ENCODE results near the gene C20orf204.
A peak's percentile ranks its signal among the peaks of the same experiment; 100 is the strongest.

C20orf204 gene

DNA sequence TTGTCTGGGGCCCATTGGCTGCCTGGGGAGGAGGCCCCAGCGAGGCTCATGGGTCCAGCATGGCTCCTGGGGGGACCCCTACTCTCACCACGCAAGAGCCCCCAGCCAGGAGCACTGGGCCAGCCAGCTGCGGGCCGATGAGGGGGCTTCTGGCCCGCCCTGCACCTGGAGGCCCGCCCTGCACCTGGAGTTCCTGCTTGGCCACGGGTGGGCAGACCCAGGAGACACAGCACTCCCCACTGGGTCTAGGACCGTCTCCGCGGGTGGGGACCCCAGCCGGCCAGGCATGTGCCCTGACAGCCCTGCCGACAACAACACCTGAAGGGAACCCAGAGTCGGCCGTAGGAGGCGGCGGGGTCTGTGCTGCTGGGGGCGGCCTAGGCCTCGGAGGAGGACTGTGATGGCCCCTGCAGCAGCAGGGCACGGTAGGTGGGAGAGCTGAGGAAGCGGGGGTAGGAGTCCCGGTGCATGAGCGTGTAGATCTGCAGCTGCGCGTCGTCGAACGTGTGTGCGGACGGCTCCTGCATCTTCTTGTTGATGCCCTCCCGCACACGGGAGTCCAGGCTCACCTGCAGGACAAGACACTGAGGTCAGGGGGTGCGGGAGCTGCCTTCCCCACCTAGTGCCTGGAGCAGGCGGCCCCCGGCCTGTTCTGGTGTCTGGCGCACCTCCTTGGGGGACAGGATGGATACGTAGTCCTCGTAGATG, 37.6 kb downstream of the C20orf204 start:
- no peak for DNase-seq

DNA sequence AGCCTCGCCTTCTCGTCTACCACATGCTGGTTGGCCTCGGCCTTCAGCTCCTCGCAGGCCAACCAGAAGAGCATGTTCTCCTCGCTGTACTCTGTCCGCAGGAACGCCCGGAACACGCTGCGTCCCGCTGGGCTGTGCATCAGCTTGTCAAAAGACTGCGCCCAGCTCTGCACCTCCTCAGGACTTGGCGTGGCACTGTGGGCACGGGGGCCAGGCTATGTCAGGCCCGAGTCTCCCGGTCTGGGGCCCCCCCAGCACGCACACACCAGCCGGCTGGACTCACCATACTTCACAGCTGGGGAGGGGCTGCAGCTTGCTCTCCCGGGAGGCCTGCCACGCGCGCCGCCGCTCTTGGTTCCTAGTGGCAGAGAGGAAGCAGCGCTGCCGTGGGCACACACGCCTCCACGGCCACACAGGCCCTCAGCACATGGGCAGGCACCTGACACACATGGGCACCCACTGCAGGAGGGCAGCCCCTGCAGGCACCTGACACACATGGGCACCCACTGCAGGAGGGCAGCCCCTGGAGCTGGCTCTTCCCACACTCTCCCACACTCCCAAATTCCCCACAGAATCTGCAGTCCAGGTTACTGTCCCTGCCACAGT, 38.3 kb downstream of the C20orf204 start:
- DNase-seq = no peak

DNA sequence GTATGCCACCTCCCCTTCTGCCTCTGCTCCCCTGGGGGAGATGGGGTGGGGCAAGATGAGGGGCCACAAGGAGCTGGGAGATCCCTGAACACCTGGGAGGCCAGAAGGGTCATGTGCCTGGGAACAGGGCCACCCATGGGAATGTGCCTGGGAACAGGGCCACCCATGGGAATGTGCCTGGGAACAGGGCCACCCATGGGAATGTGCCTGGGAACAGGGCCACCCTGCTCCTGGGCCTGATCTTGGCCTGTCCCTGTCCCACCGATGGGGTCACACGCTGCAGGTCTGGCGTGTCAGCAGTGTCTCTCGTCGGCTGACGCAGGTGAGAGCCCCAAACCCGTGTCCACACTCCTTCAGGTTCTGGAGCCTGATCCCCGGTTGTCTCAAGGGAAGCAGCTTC, 39.0 kb downstream of the C20orf204 start:
- no peak for DNase-seq

DNA sequence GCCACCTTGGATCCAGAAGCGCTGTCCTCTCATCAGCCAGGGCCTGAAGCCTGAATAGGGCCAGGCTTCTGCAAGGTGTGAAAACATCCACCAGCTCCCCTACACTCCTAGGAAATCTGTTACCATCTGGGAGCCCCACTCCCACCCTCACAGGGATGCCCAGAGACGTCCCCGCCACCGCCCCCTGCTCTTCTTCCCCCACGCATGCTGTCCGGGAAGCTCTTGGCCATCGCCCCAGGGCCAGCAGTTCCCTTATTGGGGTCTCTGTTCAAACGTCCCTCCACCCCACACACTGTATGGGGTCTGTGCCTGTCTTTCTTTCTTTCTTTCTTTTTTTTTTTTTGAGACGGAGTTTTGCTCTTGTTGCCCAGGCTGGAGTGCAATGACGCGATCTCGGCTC, 39.6 kb downstream of the C20orf204 start:
- DNase-seq = no peak

DNA sequence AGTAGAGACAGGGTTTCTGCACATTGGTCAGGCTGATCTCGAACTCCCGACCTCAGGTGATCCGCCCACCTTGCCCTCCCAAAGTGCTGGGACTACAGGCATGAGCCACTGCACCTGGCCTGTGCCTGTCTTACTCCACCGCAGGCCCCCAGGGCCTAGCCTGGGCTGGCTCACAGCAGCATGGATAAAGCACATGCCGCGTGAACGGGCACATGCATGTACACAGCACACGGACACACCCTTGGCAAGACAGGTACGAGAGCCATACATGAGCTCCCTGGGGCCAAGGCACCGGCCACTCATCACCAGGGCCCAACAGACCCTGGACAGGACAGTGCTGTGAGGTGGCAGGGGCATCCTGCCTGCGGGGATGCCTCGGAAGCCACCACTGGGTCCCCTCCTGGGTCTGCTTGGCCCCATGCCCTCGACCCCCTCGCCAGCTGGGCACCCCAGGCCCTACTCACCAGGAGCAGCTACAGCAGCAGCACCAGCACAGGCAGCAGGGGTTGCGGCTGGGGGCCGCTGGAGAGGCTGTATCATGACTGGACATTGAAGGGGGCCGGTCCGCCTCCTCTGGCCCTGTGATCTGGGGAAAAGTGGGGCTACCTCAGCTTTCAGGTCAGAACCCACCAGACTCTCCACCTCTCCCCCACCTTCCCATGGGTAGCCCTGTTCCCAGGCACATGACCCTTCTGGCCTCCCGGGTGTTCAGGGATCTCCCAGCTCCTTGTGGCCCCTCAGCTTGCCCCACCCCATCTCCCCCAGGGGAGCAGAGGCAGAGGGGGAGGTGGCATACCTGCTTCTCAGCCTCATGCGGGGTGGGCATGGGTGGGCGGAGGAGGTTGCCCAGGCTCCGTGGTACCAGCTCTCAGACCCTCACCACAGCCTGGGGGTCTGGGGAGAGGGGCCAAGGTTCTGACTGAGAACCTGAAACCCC, 40.3 kb downstream of the C20orf204 start:
- DNase-seq = no peak

DNA sequence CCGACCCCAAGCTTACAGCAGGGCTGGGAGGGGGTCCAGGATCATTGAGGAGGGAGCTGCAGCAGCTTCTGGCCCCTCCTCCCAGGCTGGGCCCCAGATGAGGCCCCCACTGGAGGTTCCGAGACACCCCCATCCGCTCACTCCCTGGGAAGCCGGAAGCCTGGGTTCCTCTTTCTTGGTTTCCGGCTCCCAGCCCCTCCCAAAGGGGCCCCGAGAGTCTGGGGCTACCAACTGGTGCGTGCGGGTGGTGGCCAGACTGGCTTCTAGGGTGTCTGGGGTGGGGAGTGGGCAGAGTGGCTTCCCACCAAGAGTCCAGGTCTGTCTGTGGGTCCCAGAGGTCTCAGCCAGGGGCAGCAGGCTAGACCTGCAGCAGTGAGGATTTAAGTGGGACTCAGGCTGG, 41.1 kb downstream of the C20orf204 start:
- no peak for DNase-seq

DNA sequence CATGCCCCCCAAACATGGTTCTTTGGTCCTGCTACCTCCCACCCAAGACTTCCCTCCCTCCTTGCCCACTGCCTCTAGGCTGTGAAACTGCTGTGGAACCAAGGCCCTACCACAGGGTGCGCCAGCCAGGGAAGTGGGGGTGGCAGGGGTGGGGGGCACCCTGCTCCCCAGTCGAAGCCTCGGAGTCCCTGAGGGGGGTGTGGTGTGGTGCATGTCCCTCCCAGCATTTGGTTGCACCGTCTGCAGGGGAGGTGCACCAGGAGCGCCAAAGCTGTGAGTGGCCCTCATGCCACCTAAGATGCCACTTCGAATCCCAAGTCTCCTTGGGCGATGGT, 41.5 kb downstream of the C20orf204 start:
- DNase-seq = no peak

DNA sequence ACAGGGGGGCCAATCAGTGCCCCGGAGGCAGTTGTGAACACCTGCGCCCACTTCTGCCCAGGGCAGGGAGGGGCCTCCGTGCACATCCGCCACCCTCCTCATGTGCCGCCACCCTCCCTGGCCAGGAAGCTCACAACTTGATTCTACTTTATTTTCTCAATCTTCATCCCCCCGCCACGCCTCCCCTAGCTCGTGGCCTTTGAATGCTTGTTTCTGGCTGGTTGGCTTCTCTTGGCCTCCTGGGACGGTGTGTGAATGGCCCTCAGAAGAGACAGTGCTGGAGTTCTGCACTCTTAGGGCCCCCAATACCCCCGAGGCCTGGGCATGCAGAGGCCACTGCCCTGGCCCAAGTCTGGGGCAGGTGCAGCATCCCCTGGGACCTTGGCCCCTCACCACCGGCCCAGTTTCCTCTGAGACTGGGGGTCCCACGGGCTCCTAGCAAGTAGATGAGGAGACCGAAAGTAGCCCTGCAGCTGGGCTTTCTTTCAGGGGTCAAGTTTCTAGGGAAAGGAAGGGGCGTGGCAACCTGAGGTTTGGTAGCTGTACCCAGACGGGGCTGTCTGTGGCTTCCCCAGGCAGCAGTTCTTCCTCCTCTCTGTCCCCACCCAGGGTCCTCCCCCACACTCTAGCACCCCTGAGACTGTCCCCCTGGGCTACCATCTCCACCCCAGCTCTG, 42.0 kb downstream of the C20orf204 start:
- DNase-seq = no peak

DNA sequence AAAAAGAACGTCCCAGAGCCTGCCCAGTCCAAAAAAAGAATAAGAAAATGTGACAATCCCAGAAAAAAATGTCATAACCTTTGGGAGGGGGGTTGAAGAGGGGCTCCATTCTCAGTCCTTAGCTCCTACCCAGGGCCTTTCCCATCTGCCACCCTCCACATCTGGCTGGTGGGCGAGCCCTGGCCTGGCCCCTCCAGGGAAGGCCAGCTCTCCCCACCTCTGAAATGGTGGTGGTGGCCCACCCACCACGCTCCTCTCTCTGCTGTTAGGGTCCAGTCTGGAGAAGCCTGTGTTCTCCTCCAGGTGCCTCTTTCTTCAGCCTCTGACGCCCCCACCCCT, 42.9 kb downstream of the C20orf204 start:
- DNase-seq = no peak

DNA sequence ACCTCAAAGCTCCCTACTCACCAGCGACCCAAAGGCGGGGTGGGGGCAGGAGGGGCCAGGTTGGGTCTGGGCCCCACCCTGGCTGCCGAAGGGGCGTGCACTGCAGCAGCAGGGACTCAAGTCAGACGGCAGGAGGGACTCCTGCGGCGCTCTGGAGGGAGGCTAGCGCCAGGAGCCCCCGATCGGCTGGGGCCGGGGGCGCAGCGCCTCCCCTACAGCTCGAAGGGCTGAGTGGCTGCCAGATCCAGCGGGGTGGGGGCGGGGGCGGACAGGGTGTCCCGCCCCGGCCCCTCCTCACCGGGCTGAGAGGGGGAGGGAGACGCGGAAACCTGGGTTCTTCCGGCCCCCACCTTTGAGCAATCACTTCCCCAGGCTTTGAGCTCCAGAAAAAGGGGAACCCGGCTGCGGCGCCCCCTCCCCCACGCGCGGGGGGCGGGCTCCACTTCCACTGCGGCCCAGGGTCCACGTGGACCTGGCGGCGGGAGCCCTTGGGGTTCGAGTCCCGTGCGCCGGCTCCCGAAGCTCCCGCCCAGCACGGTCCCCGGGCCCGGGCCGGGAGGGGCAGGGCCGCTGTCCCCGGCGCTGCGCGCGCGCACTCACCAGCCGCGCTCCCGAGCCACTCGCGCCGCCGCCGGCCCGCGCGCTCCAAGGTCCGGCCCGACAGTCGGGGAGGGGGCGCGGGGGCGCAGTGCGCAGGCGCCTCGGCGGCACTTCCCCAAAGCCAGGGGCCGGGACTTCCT, 43.5 kb downstream of the C20orf204 start, which contains the start of gene RGS19:
Gene RGS19 (minus strand): TSS at position 246 of the 740 bp plus-strand sequence. CDS start 2,632 bp downstream, outside the sequence.
- peak; percentile 38 for DNase-seq

DNA sequence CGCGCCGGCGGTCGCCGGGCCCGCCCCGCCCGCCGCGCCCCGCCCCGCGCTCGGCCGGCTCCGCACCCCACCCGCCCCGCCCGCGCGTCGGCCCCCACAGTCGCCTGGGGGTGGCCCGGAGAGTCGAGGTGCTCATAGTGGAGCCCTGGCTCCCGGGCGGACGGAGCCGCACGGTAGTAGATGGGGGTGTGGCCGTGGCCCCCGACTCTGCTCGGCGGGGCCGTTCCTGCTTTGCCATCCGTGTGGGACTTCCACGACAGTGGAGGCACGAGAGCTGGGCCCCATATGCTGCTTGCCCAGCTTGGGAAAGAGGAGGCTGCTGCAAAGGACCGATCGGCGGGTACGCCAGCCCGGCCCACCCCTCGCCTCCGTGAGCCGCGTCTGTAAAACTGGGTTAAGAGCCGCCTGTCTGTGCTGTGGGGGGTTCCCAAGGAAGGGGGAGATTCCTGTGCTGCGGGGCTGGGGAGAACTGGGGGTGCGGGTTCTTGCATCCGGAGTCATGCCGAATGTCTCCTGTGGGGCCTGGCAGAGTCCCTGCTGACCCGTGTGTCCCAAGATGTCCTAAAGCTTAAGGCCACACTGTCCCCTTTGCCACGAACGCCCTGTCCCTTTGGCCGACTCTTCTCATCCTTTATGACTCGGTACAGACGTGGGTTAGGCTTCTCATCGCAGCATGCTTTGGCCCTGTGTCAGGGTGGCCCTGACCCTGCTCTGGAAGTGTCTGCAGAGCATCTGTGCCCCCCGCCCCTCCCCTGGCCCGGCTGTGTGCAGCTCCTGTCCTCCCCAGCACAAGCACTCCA, 44.2 kb downstream of the C20orf204 start, which contains the start of gene OPRL1:
Gene OPRL1 (plus strand): TSS at position 70 of the 800 bp plus-strand sequence. CDS start 12,639 bp downstream, outside the sequence.
- DNase-seq = no peak

DNA sequence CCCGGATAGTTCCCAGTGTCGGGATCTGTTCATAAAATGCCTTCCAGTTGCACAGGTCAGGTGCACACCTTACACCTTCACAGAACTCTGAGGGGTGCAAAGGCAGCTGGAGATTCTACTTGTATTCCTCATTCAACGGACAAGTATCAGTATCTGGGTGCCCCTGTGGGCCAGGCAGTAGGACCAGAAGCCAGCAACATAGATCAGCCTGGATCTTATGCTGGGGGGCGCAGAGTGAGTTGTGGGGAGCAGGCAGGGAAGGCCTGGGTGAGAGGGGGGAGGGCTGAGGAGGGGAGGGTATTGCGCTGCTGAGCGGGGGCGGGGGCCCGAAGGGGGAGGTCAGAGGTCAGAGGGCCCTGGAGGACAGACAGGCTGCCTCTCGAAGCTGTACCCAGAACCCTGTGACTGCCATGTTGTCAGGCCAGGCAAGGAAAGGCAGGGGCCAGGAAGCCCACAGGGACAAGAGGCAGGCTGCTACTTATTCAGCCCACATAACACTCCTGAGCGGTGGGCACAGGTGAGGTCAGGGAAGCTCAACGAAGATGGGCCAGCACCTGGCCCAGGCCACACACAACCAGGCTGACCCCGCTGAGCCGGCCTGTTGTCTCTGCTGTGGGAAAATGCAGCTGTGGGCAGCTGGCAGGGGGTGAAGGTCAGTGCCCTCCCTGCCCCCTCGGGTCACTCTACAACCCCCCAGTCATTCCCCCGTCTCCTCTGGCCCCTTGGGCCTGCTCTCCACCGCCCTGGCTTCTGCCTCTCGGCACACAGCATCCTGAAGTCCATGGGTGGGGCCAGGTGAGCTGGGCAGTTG, 45.0 kb downstream of the C20orf204 start:
- DNase-seq = no peak

DNA sequence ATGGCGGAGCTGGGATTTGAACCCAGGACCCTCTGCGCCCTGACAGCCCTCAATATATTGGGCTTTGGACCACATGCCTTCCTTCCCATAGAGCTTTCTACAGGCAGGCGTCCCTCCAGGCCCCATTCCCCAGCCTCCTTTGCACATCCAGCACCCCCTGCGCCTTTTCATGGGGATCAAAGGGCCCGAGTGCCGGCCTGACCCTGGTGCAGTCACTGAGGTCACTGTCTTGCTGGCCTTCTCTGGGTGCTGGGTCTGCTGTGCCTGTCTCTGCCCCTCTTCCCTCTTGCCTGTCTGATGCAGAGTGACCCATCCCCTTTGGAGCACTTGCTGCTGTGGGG, 45.6 kb downstream of the C20orf204 start:
- no peak for DNase-seq

DNA sequence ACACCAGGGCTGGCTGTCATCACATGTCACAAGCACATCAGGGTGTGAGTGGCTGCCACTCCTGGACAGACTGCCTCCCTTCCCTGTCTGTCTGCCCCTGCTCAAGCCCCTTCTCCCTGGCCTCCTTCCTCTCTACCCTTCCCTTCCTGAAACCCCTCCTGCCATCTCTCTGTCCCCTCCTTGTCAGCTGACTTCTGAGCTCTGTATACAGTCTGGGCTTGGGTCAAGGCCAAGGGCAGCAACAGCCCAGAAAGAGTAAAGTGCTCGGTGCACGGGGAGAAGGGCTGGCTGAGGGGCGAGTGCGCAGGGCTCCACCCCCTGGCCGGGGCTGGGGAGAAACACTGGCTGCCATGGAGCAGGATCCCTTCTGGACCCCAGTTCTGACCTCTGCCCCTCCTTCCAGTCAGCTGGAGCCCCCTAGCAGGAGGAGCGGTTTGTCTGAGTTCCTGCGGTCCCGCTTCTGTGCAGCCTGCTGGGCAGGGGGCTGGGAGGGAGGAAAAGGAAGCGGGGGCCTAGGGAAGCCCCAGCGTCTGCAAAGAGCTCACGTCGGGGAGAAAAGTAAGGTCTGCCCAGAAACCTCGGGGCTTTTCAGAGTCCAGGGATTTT, 46.2 kb downstream of the C20orf204 start:
- no peak for DNase-seq

DNA sequence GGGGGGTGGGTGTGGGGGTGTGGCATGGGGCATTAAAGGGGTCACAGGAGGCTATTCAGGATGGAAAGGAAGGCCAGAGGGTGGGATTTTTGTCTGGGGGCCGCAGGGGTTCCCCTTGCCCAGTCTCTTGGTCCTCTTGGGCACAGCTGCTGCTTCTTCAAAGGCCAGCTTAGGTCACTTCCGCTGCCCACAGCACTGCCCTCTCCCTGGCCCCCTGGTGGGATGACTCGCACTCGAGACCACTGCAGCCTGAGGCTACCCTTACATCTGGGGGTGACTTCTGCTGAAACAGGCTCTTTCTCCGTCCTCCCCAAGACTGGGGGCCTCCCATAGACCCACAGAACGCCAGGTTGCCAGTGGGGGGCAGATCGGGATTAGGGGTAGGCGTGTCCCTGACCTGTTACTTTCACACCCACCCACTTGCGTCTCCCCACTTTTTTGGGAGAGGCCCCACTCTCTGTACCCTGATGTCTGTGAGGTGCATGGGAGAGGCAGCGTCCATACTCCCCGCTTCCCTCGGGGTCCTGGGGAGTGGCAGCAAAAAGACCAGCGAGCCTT, 46.9 kb downstream of the C20orf204 start:
- no peak for DNase-seq

DNA sequence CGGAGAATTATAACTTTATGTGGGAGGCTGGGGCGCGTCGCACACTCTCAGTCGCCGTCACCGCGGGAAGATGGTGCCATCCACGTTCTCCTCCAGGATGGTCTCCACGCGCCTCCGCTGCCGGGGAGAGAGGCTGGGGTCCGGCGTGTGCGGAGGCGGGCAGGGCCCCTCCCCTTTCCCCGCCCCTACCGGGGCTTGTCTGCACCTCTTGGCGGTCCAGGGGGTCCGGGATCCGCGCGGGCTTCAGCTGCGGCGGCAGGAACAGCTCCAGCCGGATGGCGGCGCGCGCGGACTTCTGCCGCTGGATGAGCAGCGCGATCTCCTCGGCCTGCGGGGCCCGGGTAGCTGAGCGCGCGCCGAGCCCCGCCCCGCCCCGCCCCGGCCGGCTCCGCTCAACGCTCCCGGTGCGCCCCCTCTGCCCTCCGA, 47.4 kb downstream of the C20orf204 start:
- peak; percentile 75 for DNase-seq

DNA sequence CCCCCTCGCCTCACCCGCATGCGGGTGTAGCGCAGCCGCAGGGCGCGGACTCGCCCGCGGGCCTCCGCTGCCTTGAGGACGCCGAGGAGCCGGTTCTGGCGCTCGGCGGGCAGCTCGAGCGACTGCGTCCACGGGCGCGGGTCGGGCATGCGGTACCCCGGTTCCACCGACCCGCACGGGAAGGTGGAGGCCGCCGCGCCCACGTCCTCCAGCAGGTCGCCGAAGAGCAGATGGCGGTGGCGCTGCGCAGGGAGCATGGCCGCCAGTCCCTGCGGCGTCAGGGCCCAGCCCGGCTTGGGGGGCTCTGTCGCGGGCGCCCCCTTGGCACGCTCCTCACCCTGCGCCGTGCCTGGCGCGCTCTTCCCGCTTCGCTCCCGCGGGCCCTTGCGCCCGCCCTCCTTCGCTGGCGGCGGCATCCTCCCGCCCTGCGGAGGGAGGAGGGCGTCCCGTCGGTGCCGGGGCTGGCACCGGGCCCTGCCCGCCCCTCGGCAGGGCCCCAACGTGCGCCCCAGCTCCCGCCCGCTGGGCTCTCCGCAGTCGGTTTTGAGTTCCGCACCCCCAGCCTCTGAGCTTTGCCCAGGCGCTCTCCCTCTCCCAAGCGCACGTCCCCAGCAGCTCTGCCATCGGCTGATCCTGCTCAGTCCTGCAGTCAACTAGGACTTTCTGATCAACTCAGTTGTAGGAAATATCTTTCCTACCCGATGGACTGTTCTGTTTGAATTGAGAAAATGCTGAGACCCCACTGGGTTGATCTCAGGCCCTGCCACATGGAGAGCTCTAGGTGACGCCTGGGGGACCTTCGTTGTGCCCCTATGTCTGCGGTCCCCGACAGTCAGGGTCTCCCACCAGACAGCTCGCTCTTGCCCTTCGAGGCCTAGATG, 48.1 kb downstream of the C20orf204 start, which contains the start of gene LKAAEAR1:
Gene LKAAEAR1 (minus strand): TSS at position 595 of the 881 bp plus-strand sequence. CDS start 179 bp downstream, at position 416.
- no peak for DNase-seq

DNA sequence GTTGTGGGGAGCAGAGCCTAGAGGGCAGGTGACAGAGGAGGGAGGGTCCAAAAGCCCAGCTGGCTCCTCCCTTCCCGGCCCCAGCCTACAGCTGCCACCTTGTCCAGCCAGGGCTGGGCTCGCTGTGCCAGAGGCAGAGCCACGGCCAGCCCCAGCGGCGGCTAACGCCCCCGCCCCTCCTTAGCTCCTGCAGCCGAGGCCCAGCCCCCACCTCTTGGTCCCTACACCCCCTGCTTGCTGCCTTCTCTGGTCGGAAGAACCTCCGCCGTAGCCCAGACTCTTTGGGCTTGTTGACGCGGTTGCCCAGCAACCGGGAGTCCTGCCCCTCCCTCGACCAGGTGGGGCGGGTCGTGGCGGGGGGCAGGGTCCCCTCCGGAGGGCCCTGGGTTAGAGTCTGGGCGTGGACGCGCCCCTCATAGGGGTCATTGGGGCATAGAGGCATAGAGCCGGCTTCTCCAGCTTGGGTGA, 48.7 kb downstream of the C20orf204 start:
- peak; percentile 44 for DNase-seq

DNA sequence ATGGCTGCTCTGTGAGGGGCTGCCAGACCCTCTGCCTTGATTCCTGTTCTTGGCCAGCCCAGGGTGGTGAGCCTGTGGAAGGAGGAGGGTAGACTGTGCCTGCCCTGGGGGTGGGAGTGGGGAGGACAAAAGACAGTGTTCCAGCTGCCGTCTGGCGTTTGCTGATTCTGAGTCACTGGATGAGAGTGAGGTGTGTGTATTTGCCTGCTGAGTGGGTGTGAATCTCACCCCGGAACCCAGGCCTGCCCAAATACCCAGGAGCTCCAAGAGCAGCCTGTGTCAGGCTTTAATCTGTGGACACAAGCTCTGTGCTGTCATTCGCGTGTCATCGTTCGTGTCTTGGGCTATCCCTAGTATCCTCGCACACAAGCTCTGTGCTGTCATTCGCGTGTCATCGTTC, 50.8 kb downstream of the C20orf204 start:
- no peak for DNase-seq

All from NCI-H1105 (cell line).